Endothelial cell of umbilical vein (primary cell): ENCODE measurements around the gene ELK3. TPM values are rescaled to one million over a fixed set of nuclear protein-coding genes. Genes with fewer than 3 reads are reported as not detected.

Experiments
- BruUV-seq: library from RNA; stranded (reverse); fragments of 400-500 nt; replicated peaks from 2 replicates; lab custom pipeline; 2021; lab: Mats Ljungman, UMichigan
- CTCF ChIA-PET: fragments of 300-600, 350-600 bp; sonication (Branson Sonifier 250); formaldehyde crosslinking; loops from one replicate; lab custom pipeline; 2021; ENCODE audit warnings: antibody characterized with exemption, inconsistent platforms; lab: Charles Lee
- POLR2A ChIA-PET: fragments of 300-600, 350-600 bp; sonication (Branson Sonifier 250); formaldehyde crosslinking; loops from one replicate; lab custom pipeline; 2021; ENCODE audit warnings: antibody characterized with exemption, inconsistent platforms; lab: Charles Lee
- DNase-seq: peaks from one replicate; pipeline ENCODE4 v3.0.0-alpha.2; 2011; ENCODE audit warnings: low read depth, low spot score
- FAIRE-seq: peaks from 2 replicates; lab custom pipeline; 2011; peaks lifted over from hg19 to GRCh38; lab: Jason Lieb, UNC
- H2AFZ ChIP-seq: 2 replicates; pipeline ENCODE4 v1.6.0; 2012; ENCODE audit warnings: low read depth, low read length, control low read depth, inconsistent platforms
- H3K27ac ChIP-seq: 2 replicates; pipeline ENCODE4 v1.5.1; 2011; ENCODE audit warnings: low read depth, mild to moderate bottlenecking, control low read depth, low read length, moderate library complexity; ENCODE audit not compliant: insufficient read depth
- H3K27me3 ChIP-seq, 2 experiments: 2 replicates each; pipeline versions ENCODE4 v1.6.0 to v1.6.1; 2011; ENCODE audit warnings: low read length in 2 of 2, mixed read lengths in 1 of 2; ENCODE audit not compliant: control insufficient read depth in 2 of 2, insufficient read depth in 2 of 2
- H3K36me3 ChIP-seq, 2 experiments: 2 replicates in 1 of 2; 3 replicates in 1 of 2; pipeline ENCODE4 v1.5.1; 2011; ENCODE audit warnings: low read length in 2 of 2, mild to moderate bottlenecking in 1 of 2, moderate library complexity in 1 of 2; ENCODE audit not compliant: control insufficient read depth in 2 of 2, insufficient read depth in 2 of 2; ENCODE audit errors: extremely low read depth in 1 of 2
- H3K4me1 ChIP-seq: 3 replicates; pipeline ENCODE4 v1.5.1; 2011; ENCODE audit warnings: mild to moderate bottlenecking, low read length; ENCODE audit not compliant: control insufficient read depth, insufficient read depth; ENCODE audit errors: extremely low read depth
- H3K4me2 ChIP-seq: 2 replicates; pipeline ENCODE4 v1.6.1; 2011; ENCODE audit warnings: low read length, control low read depth, mixed read lengths; ENCODE audit not compliant: insufficient read depth
- H3K4me3 ChIP-seq, 3 experiments: fragments of 200-600 bp in 1 of 3; sonication (generic), shearing (Covaris generic) in 1 of 3; replicated peaks in 1 of 3; 2 replicates each; pipeline ENCODE4 v1.5.1; 2011 to 2016; ENCODE audit warnings: control low read depth in 3 of 3, low read length in 3 of 3, mild to moderate bottlenecking in 2 of 3, inconsistent platforms in 1 of 3, low read depth in 1 of 3, moderate library complexity in 1 of 3; ENCODE audit not compliant: insufficient read depth in 1 of 3
- H3K79me2 ChIP-seq: 2 replicates; pipeline ENCODE4 v1.6.0; 2012; ENCODE audit warnings: low read length, inconsistent platforms; ENCODE audit not compliant: control insufficient read depth, insufficient read depth
- H3K9ac ChIP-seq: replicated peaks from 2 replicates; pipeline ENCODE3; 2011; ENCODE audit warnings: low read length, control low read depth; ENCODE audit not compliant: insufficient read depth; ENCODE audit errors: extremely low read depth
- H3K9me1 ChIP-seq: replicated peaks from 3 replicates; pipeline ENCODE4 v1.6.0; 2011; ENCODE audit warnings: mild to moderate bottlenecking, low read length; ENCODE audit not compliant: control insufficient read depth, insufficient read depth; ENCODE audit errors: extremely low read depth
- H3K9me3 ChIP-seq: replicated peaks from 2 replicates; pipeline ENCODE4 v1.5.1; 2012; ENCODE audit warnings: low read length, inconsistent platforms; ENCODE audit not compliant: control insufficient read depth, insufficient read depth
- H4K20me1 ChIP-seq: replicated peaks from 2 replicates; pipeline ENCODE3; 2011; ENCODE audit warnings: mild to moderate bottlenecking, low read length; ENCODE audit not compliant: control insufficient read depth, insufficient read depth; ENCODE audit errors: extremely low read depth
- CTCF ChIP-seq, 2 donors: IDR thresholded peaks; 1 replicate in 1 of 2; 2 replicates in 1 of 2; pipeline ENCODE4 v1.5.1; 2011; ENCODE audit warnings: low read length in 2 of 2, mild to moderate bottlenecking in 2 of 2, moderate library complexity in 2 of 2, control low read depth in 1 of 2, inconsistent platforms in 1 of 2, low read depth in 1 of 2; ENCODE audit not compliant: insufficient read depth in 1 of 2; ENCODE audit errors: extremely low read depth in 1 of 2
- FOS ChIP-seq: IDR thresholded peaks from 2 replicates; pipeline ENCODE4 v1.6.1; 2011; ENCODE audit warnings: mild to moderate bottlenecking, low read length, moderate library complexity, borderline replicate concordance; ENCODE audit not compliant: insufficient read depth
- JUN ChIP-seq: IDR thresholded peaks from 2 replicates; pipeline ENCODE4 v1.6.1; 2011; ENCODE audit warnings: borderline replicate concordance, low read depth; ENCODE audit not compliant: insufficient read length, insufficient read depth
- MAX ChIP-seq: IDR thresholded peaks from 2 replicates; pipeline ENCODE4 v1.6.1; 2011; ENCODE audit not compliant: insufficient read depth, insufficient read length
- MYC ChIP-seq: IDR thresholded peaks from one replicate; pipeline ENCODE4 v1.6.1; 2011; ENCODE audit warnings: mild to moderate bottlenecking, low read depth, low read length
- POLR2AphosphoS5 ChIP-seq: IDR thresholded peaks from 2 replicates; pipeline ENCODE4 v1.6.1; 2012; ENCODE audit warnings: low read depth, mild to moderate bottlenecking, control low read depth, low read length, moderate library complexity; ENCODE audit not compliant: insufficient read depth
- dilution Hi-C: fragments of 300-500 bp; cut with MboI; formaldehyde crosslinking; loops from one replicate; pipeline ENCODE4 v1.15.0; 2019; ENCODE audit warnings: low sequenced_read_pairs; ENCODE audit not compliant: extremely low pct_ligation_motif_present
- intact Hi-C: fragments of 100-400 bp; cut with micrococcal nuclease; formaldehyde crosslinking; loops from one replicate; pipeline ENCODE4 v1.10.0; 2022
- polyA plus RNA-seq, 4 experiments: library from polyadenylated mRNA; depleted of rRNA in 3 of 4; stranded (reverse) in 3 of 4; unstranded in 1 of 4; fragments of >200 nt; gene quantifications; 2 replicates each; pipeline versions ENCODE4 v1.2.1 to v1.2.3, GENCODE V29; 2011 to 2012; ENCODE audit warnings: missing spikeins in 1 of 4
- total RNA-seq: library from RNA; stranded (reverse); gene quantifications from 2 replicates; pipeline ENCODE4 v1.2.3, GENCODE V29; 2021

Gene ELK3
- total and polyA plus RNA-seq, 2 donors (not counting 3 experiments of a cell fraction or from before 2014, with no cell fraction given): 64.8 to 132 TPM

GRCh38 chr12:96258104-96258961 is 64.2 kb downstream of the ELK3 start:
- peak overlapping the region; percentile 41 for H3K27ac ChIP-seq
- H3K9ac ChIP-seq: no peak overlapping the region
- CTCF ChIA-PET: interaction anchor here (0.8 to 2.5 kb wide), 3 partner anchors 81 to 258 kb away, joined by 3 to 12 read pairs (median 3); no protein-coding TSS in a partner anchor

More at GRCh38 chr12:96258104-96258961, 64.2 kb downstream of the ELK3 start:
- no peaks in the 10 kb centered on the region for H3K9me1 ChIP-seq
- H3K79me2 ChIP-seq: peaks cover 76% of the 10 kb centered on the region
- peak; percentile 70 for DNase-seq
- no peak overlapping the region for H3K4me3 ChIP-seq
- no TSS peak for BruUV-seq
- no peak overlapping the region for H2AFZ ChIP-seq
- dilution Hi-C loops (no loop called here), intact Hi-C loops (loop anchor here (5.0 to 10.0 kb wide), 2 partner anchors 116 to 344 kb away; no protein-coding TSS in a partner anchor)
- no peak overlapping the region for H3K4me2 ChIP-seq
- H3K36me3 ChIP-seq: peaks cover 26 to 34% of the 10 kb centered on the region in 2 experiments
- FAIRE-seq: no peak
- peaks cover 80% of the 10 kb centered on the region for H3K4me1 ChIP-seq
- POLR2A ChIA-PET: no interaction called here
- no peaks in the 10 kb centered on the region for H3K9me3 ChIP-seq
- peaks cover 13% of the 10 kb centered on the region for H4K20me1 ChIP-seq
- TF ChIP-seq MYC (no peak), JUN (no peak), POLR2AphosphoS5 (peak; percentile 2), CTCF (IDR thresholded peaks at IDR 0.05; ENCODE audit: extremely low read depth in 1 of 2, insufficient read depth in 1 of 2, low read depth in 1 of 2, low read length in 2 of 2) (no peak), MAX (no peak), FOS (no peak)
- H3K27me3 ChIP-seq: no peaks in the 10 kb centered on the region
